ENCODE results near the gene RIGI. TPM values are rescaled to one million over a fixed set of nuclear protein-coding genes. Genes with fewer than 3 reads are reported as not detected.

The RIGI gene
- total RNA-seq, 2 experiments from 2014 or later = 1.5 TPM

DNA sequence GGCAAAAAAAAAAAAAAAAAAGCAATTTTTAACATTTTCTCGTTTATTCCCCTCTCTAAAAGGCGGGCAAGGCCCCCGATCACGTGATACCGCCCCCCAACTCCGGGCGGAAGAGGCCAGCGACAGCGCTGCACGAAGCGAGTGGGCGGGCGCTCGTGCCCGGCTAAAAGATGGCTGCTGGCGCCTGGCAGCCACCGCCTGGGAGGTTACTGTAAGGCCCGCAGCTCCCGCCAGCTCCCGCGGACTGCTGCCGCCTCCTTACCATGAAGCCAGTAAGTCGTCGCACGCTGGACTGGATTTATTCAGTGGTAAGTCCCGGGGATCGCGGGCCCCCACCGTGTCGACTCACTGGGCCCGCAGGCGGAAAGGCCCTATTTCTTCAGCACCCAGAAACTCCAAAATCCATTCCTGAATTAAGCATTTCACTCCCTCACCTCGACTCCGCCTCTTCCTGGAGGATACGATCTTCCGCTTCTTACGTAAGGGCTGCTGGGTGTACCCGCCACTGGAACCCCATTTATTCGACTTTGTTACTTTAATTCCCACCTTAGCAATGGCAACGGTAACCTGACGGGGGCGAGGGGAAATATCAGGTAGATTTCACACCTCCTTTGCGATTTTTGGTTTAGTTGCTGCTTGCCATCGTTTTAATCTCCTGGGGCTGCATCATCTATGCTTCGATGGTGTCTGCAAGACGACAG is 26.3 kb upstream of the RIGI start, which contains the start of the genes SMIM27 and TOPORS:
SMIM27 (plus strand) TSS at position 156 of the 701 bp plus-strand sequence; CDS start at position 264, 108 bp downstream.
TOPORS (minus strand) TSS at position 415 of the 701 bp plus-strand sequence; CDS start at position 265, 150 bp downstream.
- Histone ChIP-seq H3K4me3 (ENCODE audit: low read depth, low read length, poor library complexity, severe bottlenecking) (peak within 1 kb of the TSS; percentile 82), H4K20me1 (ENCODE audit: insufficient read depth, low read length) (no peaks in the 10 kb centered on the region), H3K9me2 (ENCODE audit: insufficient read depth, low read length) (no peaks in the 10 kb centered on the region), H3K79me2 (ENCODE audit: insufficient read depth, low read depth, low read length) (peaks cover 56% of the 10 kb centered on the region), H3K4me1 (ENCODE audit: insufficient read depth, low read length, poor library complexity, severe bottlenecking) (peaks cover 21% of the 10 kb centered on the region), H2AFZ (ENCODE audit: low read length) (peak within 1 kb of the TSS; percentile 82), H3K27ac (ENCODE audit: low read depth, low read length, poor library complexity, severe bottlenecking) (peak within 1 kb of the TSS; percentile 89), H3K4me2 (ENCODE audit: low read length) (peak within 1 kb of the TSS; percentile 87), H3K36me3 (ENCODE audit: insufficient read depth, low read length) (peaks cover 23% of the 10 kb centered on the region; the same call in 1 of the 2 replicates), H3K9me3 (ENCODE audit: low read length) (no peaks in the 10 kb centered on the region)
- TF ChIP-seq EZH2phosphoT487 (IDR thresholded peaks at IDR 0.05; ENCODE audit: borderline replicate concordance, low read depth, low read length) = no peak
- TF ChIP-seq, protein P1, sequence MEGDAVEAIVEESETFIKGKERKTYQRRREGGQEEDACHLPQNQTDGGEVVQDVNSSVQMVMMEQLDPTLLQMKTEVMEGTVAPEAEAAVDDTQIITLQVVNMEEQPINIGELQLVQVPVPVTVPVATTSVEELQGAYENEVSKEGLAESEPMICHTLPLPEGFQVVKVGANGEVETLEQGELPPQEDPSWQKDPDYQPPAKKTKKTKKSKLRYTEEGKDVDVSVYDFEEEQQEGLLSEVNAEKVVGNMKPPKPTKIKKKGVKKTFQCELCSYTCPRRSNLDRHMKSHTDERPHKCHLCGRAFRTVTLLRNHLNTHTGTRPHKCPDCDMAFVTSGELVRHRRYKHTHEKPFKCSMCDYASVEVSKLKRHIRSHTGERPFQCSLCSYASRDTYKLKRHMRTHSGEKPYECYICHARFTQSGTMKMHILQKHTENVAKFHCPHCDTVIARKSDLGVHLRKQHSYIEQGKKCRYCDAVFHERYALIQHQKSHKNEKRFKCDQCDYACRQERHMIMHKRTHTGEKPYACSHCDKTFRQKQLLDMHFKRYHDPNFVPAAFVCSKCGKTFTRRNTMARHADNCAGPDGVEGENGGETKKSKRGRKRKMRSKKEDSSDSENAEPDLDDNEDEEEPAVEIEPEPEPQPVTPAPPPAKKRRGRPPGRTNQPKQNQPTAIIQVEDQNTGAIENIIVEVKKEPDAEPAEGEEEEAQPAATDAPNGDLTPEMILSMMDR (conservative IDR thresholded peaks at IDR 0.05; ENCODE audit: low read length) = 0 out of 2 replicates have a peak, but pooled peaks have one; percentile 37
- DNase-seq (ENCODE audit: low spot score) = peak; percentile 94
- CTCF ChIA-PET (ENCODE audit: unreplicated experiment) = interaction anchor here (1.1 kb wide), 1 partner anchor 20 kb away, joined by 3 read pairs; no protein-coding TSS in a partner anchor
- TSS peak; percentile 82 for BruUV-seq (replicated peaks)
- intact Hi-C loops (cut with micrococcal nuclease; ENCODE audit: unreplicated experiment) = loop anchor here (1.0 kb wide), 1 partner anchor 20 kb away; no protein-coding TSS in a partner anchor
- POLR2A ChIA-PET = interaction anchor here (0.6 to 3.1 kb wide), 6 partner anchors 11 to 1627 kb away, joined by 3 to 14 read pairs (median 4); partner anchors contain the start of gene RIGI

DNA sequence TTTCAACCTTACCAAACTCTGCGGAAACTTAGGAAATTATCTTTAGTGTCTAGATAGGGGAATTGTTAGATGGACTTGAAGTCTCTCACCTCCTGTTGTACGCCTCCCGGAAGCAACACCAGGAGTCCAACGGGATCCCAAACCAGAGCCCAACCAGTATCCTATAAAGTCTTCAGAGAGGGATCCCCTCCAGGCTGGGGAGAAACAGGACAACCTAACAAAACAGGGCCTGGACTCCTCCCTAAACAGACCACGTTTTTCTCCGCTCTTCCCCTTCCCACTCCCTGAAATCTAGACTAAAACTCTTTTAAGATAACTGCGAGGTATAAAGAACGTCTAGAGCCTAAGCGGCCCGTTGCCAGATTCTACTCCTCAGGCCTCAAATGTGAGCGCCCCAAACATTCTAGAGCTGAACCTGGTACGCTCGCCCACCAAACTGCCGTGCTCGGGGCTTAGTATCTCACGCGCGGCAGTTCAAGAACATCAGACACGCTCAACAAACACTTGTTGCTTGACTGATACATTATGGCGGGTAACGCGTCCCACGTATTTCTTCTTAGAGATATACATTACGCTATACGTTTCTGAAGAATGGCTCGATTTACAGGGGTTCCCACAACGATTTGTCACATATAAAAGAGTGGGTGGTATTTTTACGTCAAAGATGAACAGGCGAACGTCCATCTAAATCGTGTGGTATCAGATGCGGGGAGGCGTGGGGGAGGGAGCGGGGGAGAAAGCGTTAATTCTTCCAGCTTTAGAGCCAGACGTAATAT is 25.5 kb upstream of the RIGI start:
- Histone ChIP-seq H3K9me3 (ENCODE audit: low read length) (no peaks in the 10 kb centered on the region), H3K27ac (ENCODE audit: low read depth, low read length, poor library complexity, severe bottlenecking) (peak overlapping the region; percentile 89), H3K9me2 (ENCODE audit: insufficient read depth, low read length) (no peaks in the 10 kb centered on the region), H3K4me2 (ENCODE audit: low read length) (peak overlapping the region; percentile 87), H3K36me3 (ENCODE audit: insufficient read depth, low read length) (peaks cover 32% of the 10 kb centered on the region; the same call in 1 of the 2 replicates), H3K79me2 (ENCODE audit: insufficient read depth, low read depth, low read length) (peaks cover 64% of the 10 kb centered on the region), H4K20me1 (ENCODE audit: insufficient read depth, low read length) (no peaks in the 10 kb centered on the region), H3K4me1 (ENCODE audit: insufficient read depth, low read length, poor library complexity, severe bottlenecking) (peaks cover 21% of the 10 kb centered on the region), H3K4me3 (ENCODE audit: low read depth, low read length, poor library complexity, severe bottlenecking) (peak overlapping the region; percentile 82), H2AFZ (ENCODE audit: low read length) (peak overlapping the region; percentile 82)
- TF ChIP-seq EZH2phosphoT487 (IDR thresholded peaks at IDR 0.05; ENCODE audit: borderline replicate concordance, low read depth, low read length) = no peak
- TF ChIP-seq, protein P1 (conservative IDR thresholded peaks at IDR 0.05; ENCODE audit: low read length) = no peak
- intact Hi-C loops (cut with micrococcal nuclease; ENCODE audit: unreplicated experiment) = loop anchor here (1.0 to 2.0 kb wide), 2 partner anchors 21 to 53 kb away; no protein-coding TSS in a partner anchor
- POLR2A ChIA-PET = interaction anchor here (0.6 to 3.1 kb wide), 8 partner anchors 11 to 1628 kb away, joined by 3 to 19 read pairs (median 4); partner anchors contain the start of genes NDUFB6 and RIGI
- peak; percentile 64 for DNase-seq (ENCODE audit: low spot score)
- CTCF ChIA-PET (ENCODE audit: unreplicated experiment) = interaction anchor here (1.2 to 1.8 kb wide), 2 partner anchors 25 to 29 kb away, joined by 4 to 9 read pairs; partner anchors contain the start of gene RIGI
- no TSS peak for BruUV-seq (replicated peaks)

All from OCI-LY7 (cell line).